Measurements from ENCODE around the gene IZUMO1R.

Gene IZUMO1R

GRCh38 chr11:94305146-94305545 lies 766 bp downstream of the IZUMO1R start:
- Histone ChIP-seq H3K27me3 (ENCODE audit: control insufficient read depth, insufficient read depth, low read length) (no peaks in the 10 kb centered on the region), H3K4me1 (ENCODE audit: control insufficient read depth, insufficient read depth, low read length) (no peaks in the 10 kb centered on the region), H3K27ac (ENCODE audit: low read depth, low read length) (no peak overlapping the region), H3K36me3 (ENCODE audit: control insufficient read depth, insufficient read depth, low read length) (no peaks in the 10 kb centered on the region), H3K4me3 (ENCODE audit: low read length) (no peak overlapping the region), H3K9ac (ENCODE audit: low read length) (no peak overlapping the region)

- H3K36me3 ChIP-seq (ENCODE audit: control insufficient read depth, insufficient read depth, low read length), result no peaks in the 10 kb centered on the region
- H3K4me1 ChIP-seq (ENCODE audit: control insufficient read depth, insufficient read depth, low read length), result peaks cover 3% of the 10 kb centered on the region
- H3K9ac ChIP-seq (ENCODE audit: low read length), result no peak overlapping the region
- H3K4me3 ChIP-seq (ENCODE audit: low read length), result no peak overlapping the region
- no peak overlapping the region for H3K27ac ChIP-seq (ENCODE audit: low read depth, low read length)
- no peaks in the 10 kb centered on the region for H3K27me3 ChIP-seq (ENCODE audit: control insufficient read depth, insufficient read depth, low read length)
Observed at GRCh38 chr11:94307101-94307791, 2.9 kb downstream of the IZUMO1R start.

GRCh38 chr11:94308024-94308423 lies 3.6 kb downstream of the IZUMO1R start:
- Histone ChIP-seq H3K4me1 (ENCODE audit: control insufficient read depth, insufficient read depth, low read length) (peaks cover 3% of the 10 kb centered on the region), H3K9ac (ENCODE audit: low read length) (no peak overlapping the region), H3K36me3 (ENCODE audit: control insufficient read depth, insufficient read depth, low read length) (no peaks in the 10 kb centered on the region), H3K27me3 (ENCODE audit: control insufficient read depth, insufficient read depth, low read length) (no peaks in the 10 kb centered on the region), H3K4me3 (ENCODE audit: low read length) (no peak overlapping the region), H3K27ac (ENCODE audit: low read depth, low read length) (no peak overlapping the region)

GRCh38 chr11:94309757-94310156 lies 5.4 kb downstream of the IZUMO1R start:
- Histone ChIP-seq H3K36me3 (ENCODE audit: control insufficient read depth, insufficient read depth, low read length) (no peaks in the 10 kb centered on the region), H3K27ac (ENCODE audit: low read depth, low read length) (no peak overlapping the region), H3K9ac (ENCODE audit: low read length) (no peak overlapping the region), H3K4me3 (ENCODE audit: low read length) (no peak overlapping the region), H3K27me3 (ENCODE audit: control insufficient read depth, insufficient read depth, low read length) (no peaks in the 10 kb centered on the region), H3K4me1 (ENCODE audit: control insufficient read depth, insufficient read depth, low read length) (peaks cover 3% of the 10 kb centered on the region)

GRCh38 chr11:94310191-94310875 lies 6.0 kb downstream of the IZUMO1R start:
- no peaks in the 10 kb centered on the region for H3K27me3 ChIP-seq (ENCODE audit: control insufficient read depth, insufficient read depth, low read length)
- no peak overlapping the region for H3K9ac ChIP-seq (ENCODE audit: low read length)
- no peaks in the 10 kb centered on the region for H3K36me3 ChIP-seq (ENCODE audit: control insufficient read depth, insufficient read depth, low read length)
- H3K27ac ChIP-seq (ENCODE audit: low read depth, low read length), result no peak overlapping the region
- H3K4me1 ChIP-seq (ENCODE audit: control insufficient read depth, insufficient read depth, low read length), result peaks cover 5% of the 10 kb centered on the region
- H3K4me3 ChIP-seq (ENCODE audit: low read length), result no peak overlapping the region

GRCh38 chr11:94312339-94312738 lies 8.0 kb downstream of the IZUMO1R start:
- peaks cover 7% of the 10 kb centered on the region for H3K4me1 ChIP-seq (ENCODE audit: control insufficient read depth, insufficient read depth, low read length)
- H3K27me3 ChIP-seq (ENCODE audit: control insufficient read depth, insufficient read depth, low read length), result no peaks in the 10 kb centered on the region
- H3K4me3 ChIP-seq (ENCODE audit: low read length), result no peak overlapping the region
- H3K27ac ChIP-seq (ENCODE audit: low read depth, low read length), result no peak overlapping the region
- no peaks in the 10 kb centered on the region for H3K36me3 ChIP-seq (ENCODE audit: control insufficient read depth, insufficient read depth, low read length)
- H3K9ac ChIP-seq (ENCODE audit: low read length), result no peak overlapping the region

GRCh38 chr11:94314064-94314463 lies 9.7 kb downstream of the IZUMO1R start:
- Histone ChIP-seq H3K27me3 (ENCODE audit: control insufficient read depth, insufficient read depth, low read length) (no peaks in the 10 kb centered on the region), H3K36me3 (ENCODE audit: control insufficient read depth, insufficient read depth, low read length) (no peaks in the 10 kb centered on the region), H3K4me3 (ENCODE audit: low read length) (no peak overlapping the region), H3K27ac (ENCODE audit: low read depth, low read length) (no peak overlapping the region), H3K4me1 (ENCODE audit: control insufficient read depth, insufficient read depth, low read length) (peaks cover 7% of the 10 kb centered on the region), H3K9ac (ENCODE audit: low read length) (no peak overlapping the region)

- H3K4me1 ChIP-seq (ENCODE audit: control insufficient read depth, insufficient read depth, low read length), result peaks cover 7% of the 10 kb centered on the region
- no peaks in the 10 kb centered on the region for H3K36me3 ChIP-seq (ENCODE audit: control insufficient read depth, insufficient read depth, low read length)
- no peak overlapping the region for H3K4me3 ChIP-seq (ENCODE audit: low read length)
- H3K27ac ChIP-seq (ENCODE audit: low read depth, low read length), result no peak overlapping the region
- H3K27me3 ChIP-seq (ENCODE audit: control insufficient read depth, insufficient read depth, low read length), result no peaks in the 10 kb centered on the region
- H3K9ac ChIP-seq (ENCODE audit: low read length), result no peak overlapping the region
Observed at GRCh38 chr11:94315664-94316063, 11.3 kb downstream of the IZUMO1R start.

- Histone ChIP-seq H3K27ac (ENCODE audit: low read depth, low read length) (no peak overlapping the region), H3K27me3 (ENCODE audit: control insufficient read depth, insufficient read depth, low read length) (no peaks in the 10 kb centered on the region), H3K4me1 (ENCODE audit: control insufficient read depth, insufficient read depth, low read length) (no peaks in the 10 kb centered on the region), H3K4me3 (ENCODE audit: low read length) (no peak overlapping the region), H3K9ac (ENCODE audit: low read length) (no peak overlapping the region), H3K36me3 (ENCODE audit: control insufficient read depth, insufficient read depth, low read length) (no peaks in the 10 kb centered on the region)
Observed at GRCh38 chr11:94322501-94322900, 18.1 kb downstream of the IZUMO1R start.

GRCh38 chr11:94325681-94326080 lies 21.3 kb downstream of the IZUMO1R start:
- Histone ChIP-seq H3K27me3 (ENCODE audit: control insufficient read depth, insufficient read depth, low read length) (no peaks in the 10 kb centered on the region), H3K27ac (ENCODE audit: low read depth, low read length) (no peak overlapping the region), H3K4me1 (ENCODE audit: control insufficient read depth, insufficient read depth, low read length) (peaks cover 4% of the 10 kb centered on the region), H3K9ac (ENCODE audit: low read length) (no peak overlapping the region), H3K4me3 (ENCODE audit: low read length) (no peak overlapping the region), H3K36me3 (ENCODE audit: control insufficient read depth, insufficient read depth, low read length) (no peaks in the 10 kb centered on the region)

- Histone ChIP-seq H3K9ac (ENCODE audit: low read length) (no peak overlapping the region), H3K4me3 (ENCODE audit: low read length) (no peak overlapping the region), H3K4me1 (ENCODE audit: control insufficient read depth, insufficient read depth, low read length) (peaks cover 4% of the 10 kb centered on the region), H3K27me3 (ENCODE audit: control insufficient read depth, insufficient read depth, low read length) (no peaks in the 10 kb centered on the region), H3K27ac (ENCODE audit: low read depth, low read length) (no peak overlapping the region), H3K36me3 (ENCODE audit: control insufficient read depth, insufficient read depth, low read length) (no peaks in the 10 kb centered on the region)
Observed at GRCh38 chr11:94326947-94327346, 22.6 kb downstream of the IZUMO1R start.

GRCh38 chr11:94328587-94329080 lies 24.3 kb downstream of the IZUMO1R start:
- Histone ChIP-seq H3K9ac (ENCODE audit: low read length) (no peak overlapping the region), H3K4me1 (ENCODE audit: control insufficient read depth, insufficient read depth, low read length) (peaks cover 9% of the 10 kb centered on the region), H3K4me3 (ENCODE audit: low read length) (no peak overlapping the region), H3K27ac (ENCODE audit: low read depth, low read length) (no peak overlapping the region), H3K36me3 (ENCODE audit: control insufficient read depth, insufficient read depth, low read length) (no peaks in the 10 kb centered on the region), H3K27me3 (ENCODE audit: control insufficient read depth, insufficient read depth, low read length) (no peaks in the 10 kb centered on the region)

GRCh38 chr11:94329501-94329900 lies 25.1 kb downstream of the IZUMO1R start:
- Histone ChIP-seq H3K36me3 (ENCODE audit: control insufficient read depth, insufficient read depth, low read length) (no peaks in the 10 kb centered on the region), H3K27me3 (ENCODE audit: control insufficient read depth, insufficient read depth, low read length) (no peaks in the 10 kb centered on the region), H3K27ac (ENCODE audit: low read depth, low read length) (no peak overlapping the region), H3K4me1 (ENCODE audit: control insufficient read depth, insufficient read depth, low read length) (peaks cover 9% of the 10 kb centered on the region), H3K9ac (ENCODE audit: low read length) (no peak overlapping the region), H3K4me3 (ENCODE audit: low read length) (no peak overlapping the region)
